GM18499 (cell line): Measurements from ENCODE around the gene MRPL34.

Source experiments
- ATAC-seq: cut with Tn5 transposase; IDR thresholded peaks from one replicate; pipeline ENCODE4 v1.9.1; 2021; ENCODE audit warnings: moderate number of reproducible peaks; ENCODE audit not compliant: insufficient read depth, unreplicated experiment

Gene MRPL34

DNA sequence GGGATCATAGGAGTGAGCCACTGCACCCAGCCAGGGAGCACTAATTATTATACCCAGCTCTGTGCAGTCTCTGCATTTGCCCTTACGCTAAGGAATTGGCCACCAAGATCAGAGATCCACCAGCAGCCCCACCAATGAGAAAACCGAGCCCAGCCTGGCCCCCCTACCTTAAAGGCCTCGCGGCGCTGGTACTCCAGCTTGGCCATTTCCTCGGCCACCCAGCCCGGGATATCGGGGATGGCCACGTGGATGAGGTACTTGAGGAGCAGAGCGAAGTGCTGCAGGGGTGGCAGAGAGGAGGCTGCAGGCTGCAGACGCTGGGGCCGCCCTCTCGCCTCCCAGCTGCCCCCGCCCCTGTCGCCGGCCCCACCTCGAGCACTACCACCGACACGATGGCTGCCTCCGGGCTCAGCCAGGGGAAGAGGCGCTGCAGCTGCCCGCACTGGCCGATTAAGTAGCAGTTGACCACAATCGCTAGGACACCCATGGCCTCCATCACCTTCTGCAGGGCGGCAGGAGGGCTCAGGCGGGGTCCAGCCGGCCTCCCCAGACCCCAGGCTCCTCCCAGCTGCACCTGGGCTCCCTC, 21.5 kb downstream of the MRPL34 start:
- no peak for ATAC-seq

DNA sequence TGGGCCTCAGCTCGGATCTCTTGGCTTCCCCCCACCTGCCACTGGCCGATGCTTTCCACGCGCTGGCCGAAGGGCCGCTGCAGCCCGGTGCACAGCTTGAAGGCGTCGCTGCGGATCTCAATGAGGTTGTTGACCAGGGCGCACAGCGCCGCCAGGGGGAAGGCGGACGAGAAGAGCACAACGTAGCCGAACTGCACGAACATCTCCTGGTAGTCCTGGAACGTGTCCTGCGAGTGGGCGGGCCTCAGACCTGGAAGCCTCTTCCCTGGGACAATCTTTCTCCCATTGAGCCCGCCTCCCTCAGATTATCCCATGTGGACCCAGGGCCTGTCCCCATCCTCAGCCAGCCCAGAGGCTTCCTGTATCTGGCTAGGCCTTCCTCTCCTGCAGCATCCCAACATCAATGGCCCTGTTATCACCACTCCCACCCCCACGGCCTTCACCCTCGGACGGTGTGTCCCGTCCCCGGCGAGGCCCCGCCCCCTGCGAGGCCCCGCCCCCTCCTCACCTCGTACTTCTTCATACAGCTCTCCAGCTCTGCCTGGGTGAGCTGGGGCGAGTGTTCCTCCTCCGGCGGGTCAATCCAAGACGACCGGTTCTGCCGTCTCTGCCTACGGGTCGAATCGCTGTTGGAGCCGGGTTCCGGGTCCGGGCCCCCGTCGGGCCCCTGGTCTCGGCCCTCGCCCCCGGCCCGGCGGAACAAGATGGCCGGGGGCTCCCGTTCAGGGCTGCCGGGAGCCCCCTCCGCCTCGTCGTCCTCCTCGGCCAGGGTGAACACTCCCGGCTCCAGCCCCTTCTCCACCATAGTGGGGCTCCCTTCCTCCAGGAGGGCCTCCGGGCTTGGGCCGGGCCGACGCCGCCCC, 22.2 kb downstream of the MRPL34 start:
- ATAC-seq, result no peak

DNA sequence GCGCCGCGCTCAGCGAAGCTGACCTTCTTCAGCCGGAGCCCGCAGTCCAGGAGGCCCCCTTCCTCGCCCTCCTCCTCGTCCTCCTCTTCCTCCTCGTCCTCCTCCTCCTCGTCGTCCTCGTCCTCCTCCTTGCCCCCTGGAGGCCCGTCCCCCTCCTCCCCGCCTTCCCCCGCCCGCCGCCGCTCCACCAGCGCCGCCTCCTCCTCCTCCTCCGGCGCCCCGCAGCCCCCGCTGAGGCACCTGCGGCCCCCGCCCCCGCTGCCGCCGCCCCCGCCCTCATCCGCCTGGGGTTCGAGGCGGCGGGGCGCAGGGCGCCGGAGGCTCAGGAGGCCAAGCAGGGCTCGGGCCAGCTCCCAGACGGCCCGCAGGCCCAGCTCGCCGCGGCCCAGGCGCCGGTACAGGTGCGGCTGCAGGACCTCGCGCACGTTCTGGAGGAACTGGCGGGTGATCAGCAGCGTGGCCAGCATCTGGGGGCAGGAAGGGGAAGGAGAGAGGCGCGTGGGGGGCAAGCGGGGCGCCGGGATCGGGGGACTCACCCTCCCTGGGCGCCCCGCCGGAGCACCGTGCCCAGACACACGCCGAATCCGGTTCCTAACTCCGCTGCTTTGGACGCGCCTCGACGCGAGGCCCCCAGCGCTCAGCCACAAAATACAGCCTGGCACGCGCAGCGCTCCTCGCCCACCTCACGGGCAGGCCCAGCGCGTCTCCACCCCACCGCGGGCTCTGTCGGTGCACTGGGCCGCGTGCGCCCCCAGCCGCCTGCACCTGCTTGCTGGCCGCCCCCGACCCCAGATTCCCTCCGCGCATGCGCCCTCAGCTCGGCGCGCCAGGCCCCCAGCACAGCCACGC, 23.1 kb downstream of the MRPL34 start:
- no peak for ATAC-seq

DNA sequence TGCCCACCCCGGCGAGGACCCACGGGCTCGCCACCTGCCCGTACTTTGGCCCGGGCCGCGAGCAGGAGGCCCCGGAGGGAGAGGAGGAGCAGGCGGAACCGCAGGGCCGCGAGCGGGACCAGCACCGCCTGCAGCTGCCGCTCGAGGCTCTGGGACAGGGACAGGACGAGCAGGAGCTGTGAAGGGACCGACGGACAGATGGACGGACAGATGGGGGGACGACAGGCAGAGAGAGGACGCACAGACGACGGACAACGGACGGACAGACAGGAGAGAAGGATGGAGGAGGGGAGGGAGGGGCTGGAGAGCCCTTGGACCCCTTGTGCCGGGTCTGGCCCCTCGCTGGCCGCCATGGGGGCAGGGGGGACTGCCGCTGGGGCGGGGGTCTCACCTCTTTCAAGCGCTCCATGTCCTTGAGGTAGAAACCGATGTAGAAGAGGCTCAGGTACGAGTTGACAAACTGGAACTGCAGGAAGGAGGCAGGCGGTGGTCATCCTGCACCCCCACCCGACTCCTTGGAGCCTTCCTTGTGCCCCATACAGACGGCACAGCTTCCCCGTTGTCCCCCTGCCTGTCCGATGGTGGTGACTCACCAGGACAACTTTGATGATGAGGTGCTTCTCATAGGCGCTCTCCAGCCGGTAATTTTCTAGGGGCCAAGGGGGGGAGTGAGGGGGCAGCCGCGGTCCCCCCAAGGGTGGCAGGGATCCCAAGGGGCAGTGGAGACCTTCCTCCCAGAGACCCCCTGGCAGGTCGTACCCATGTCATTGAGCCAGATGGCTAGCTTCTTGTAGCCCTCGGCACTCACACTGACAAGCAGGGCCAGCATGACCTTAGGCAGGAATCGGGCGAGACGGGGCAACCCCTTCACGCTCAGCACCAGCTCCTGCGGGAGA, 23.9 kb downstream of the MRPL34 start:
- no peak for ATAC-seq

DNA sequence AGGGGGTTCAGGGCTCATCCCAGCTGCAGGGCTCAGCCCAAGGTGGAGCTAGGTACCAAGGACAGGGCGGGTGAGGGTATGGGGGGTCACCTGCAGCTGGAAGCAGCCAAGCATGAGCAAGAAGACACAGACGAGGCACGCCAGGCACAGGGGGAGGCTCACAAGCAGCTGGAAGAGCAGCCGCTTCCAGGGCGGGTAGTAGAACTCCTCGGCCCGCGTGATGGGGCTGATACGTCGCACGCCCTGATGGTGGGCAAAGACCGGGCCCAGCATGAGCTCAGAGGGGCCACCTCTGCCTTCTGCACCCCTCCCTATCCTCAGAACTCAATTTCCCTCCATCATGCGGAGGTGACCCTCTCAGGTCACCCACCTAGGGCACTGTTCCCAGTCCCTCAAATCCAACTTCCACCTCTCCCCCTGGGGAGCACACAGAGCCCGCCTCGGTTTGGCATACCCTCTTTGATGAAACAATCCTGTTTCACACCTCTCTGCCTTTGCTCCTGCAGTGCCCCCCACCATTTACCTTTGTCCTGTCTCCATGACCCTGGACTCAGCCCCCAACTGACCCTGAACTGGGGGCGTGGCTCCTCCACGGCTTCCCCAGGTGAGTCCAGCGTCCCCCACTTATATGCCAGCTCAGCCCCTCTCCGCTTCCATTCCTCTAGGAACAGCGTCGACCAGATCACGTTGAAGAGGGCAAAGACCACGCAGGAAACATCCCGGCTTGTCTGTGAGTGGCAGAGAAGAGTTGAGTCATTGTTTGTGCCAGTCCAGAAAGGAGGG, 24.8 kb downstream of the MRPL34 start:
- no peak for ATAC-seq

DNA sequence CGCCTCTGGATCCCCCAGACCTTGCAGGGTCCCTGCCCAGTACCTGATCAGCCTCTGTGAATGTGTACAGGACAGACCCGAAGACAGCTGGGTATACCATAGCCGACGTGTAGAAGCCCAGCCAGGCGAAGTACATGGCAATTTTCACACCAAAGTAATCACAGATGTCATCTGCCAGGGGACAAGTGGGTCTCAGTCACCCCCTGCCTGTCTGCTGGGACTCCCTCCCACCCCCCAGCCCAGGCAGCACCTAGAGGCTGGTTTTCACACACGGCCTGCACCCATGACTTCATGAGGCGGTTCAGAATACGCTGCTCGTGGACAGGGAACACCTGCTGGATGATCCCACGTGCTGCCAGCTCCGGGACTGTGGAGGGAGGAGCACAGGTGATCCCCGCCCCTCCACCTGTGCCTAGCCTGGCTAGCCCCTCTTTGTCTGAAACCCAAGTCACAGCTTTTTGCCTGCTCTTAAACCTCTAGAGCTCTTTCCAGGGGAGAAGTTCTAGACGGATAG, 25.4 kb downstream of the MRPL34 start:
- no peak for ATAC-seq

DNA sequence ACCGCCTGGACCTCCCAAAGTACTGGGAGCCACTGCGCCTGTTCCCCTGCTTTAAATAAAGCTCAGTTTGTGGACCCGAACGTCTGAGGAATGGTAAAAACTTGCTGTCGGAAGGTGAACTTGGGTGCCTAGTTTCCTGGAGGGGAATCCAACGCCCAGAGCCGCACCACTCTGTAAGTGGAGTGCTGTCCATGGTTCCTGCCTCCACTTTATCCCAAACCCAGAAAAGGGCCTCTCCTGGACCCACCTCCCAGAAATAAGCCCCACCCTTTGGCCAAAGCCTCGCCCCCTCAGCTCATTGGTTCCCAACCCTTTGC, 26.6 kb downstream of the MRPL34 start:
- ATAC-seq, result no peak

DNA sequence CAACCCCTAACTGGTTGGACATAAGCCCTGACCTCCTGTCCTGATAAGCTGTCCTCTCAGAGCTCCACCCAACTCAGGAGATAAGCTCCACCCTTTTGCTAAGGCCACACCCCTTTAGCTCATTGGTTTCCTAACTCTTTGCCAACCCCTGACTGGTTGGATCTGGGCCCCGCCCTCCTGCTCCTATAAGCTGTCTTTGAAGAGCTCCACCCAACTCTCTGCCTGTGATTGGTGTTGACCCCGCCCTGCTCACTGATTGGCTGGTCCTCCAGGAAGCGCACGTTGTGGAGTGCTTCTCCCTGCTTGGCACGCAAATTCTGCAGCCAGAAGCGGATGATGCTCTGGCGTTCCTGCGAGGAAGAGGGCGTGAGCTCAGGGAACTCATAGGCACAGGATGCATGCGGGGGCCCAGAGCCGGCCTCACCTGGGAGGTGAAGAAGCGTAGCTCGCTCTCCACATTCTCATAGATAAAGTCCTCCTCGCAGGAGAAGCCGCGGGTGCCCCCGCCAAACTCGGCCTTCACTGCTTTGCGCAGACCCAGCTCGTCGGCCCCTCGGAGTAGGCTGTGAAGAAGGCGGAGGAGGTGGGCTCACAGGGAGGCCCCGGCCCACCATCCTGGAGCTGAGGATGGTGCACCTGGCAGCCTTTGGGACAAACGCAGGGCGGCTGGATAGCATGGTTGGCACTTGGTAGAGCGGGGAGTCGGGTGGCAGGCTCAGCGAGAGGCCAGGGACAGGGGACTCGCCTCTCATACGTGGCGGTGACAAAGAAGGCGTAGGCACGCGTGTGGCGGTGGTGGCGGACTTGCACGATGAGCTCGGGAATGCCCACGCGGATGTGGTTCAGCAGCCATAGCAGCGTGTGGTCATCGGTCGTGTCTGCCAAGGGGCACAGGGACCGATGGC, 27.3 kb downstream of the MRPL34 start:
- ATAC-seq, result no peak

DNA sequence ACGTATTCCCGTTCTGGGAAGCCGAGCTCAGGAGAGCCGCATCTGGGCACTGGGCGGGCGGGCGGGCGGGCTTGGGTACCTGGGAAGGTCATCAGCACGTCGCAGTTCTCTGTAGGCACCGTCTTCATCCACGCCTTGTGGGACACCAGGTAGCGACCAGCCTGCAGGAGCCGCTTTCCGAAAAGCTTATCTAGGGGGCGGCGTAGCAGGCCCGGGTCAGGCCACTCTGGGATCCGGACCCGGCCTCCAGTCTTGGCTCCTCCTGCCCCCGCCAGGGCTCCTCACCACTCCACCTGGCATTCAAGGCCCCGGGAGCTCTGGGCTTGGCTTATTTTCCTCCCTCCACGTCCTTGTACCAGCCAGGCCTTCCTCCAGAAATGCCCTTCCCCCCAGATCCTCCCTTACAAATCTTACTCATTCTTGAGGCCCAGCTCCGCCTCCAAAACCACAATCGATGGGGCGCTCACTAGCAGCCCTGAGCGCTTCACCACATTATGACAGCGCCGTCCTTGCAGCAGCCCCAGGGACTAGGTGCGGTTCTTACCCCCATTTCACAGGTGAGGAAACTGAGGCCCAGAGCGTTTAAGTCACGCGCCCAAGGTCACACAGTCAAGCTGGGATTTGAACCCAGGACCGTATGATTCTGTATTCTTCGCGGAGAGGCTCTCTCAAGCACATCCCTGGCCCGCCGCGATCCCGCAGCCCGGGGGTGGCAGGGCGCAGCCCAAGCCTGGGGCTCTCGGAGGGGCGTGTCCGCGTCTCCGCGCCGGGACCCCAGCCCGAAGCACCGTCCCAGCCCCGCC, 28.1 kb downstream of the MRPL34 start:
- ATAC-seq, result no peak

DNA sequence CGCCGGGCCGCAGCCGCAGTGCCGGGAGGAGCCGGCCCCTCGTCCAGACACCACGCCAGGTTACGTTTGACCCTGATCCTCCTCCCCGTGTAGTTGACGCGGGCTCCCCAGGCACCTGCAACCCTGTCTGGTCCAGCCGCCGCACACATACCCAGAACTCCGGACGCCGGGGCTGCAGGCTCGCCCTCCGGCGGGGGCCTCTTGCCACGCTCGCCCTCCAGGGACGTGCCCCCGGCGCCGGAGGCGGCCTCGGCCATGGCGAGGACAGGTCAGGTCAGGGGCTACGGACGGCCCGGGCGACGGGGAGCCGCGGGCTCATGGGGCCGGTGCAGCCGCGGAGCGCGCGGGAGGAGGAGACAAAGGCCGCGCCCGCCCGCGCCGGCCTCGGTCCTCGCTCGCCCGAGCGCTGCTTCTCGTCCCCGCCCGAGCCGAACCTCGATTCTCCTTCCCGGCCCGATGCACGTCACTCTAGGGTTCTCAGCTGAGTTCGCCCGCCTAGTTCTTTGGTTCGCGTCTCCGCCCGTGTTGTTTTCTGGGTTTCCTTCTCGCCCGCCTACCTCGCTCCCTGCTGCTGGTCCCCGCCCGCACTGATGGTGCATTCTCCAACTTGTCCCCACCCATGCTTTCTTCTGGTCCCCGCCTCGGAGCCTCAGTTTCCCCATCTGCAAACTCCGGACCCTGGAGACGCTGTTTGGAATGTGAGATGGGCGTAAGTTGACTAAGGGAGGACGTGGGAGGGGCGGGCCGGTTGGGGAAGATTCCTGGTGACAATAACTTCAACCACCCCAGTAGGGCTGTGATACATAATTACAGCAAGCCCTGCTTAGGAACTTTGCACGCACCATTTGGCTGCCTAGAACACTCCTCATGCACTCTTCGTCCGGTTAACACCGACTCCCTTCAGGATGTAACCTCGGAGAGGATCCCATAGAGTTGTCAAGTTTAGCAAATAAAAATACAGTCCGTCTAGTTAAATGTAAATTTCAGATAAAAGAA, 29.0 kb downstream of the MRPL34 start, which contains the start of gene ANO8:
Gene ANO8 (minus strand): TSS at position 442 of the 996 bp plus-strand sequence. CDS start 185 bp downstream, at position 257.
- no peak for ATAC-seq

DNA sequence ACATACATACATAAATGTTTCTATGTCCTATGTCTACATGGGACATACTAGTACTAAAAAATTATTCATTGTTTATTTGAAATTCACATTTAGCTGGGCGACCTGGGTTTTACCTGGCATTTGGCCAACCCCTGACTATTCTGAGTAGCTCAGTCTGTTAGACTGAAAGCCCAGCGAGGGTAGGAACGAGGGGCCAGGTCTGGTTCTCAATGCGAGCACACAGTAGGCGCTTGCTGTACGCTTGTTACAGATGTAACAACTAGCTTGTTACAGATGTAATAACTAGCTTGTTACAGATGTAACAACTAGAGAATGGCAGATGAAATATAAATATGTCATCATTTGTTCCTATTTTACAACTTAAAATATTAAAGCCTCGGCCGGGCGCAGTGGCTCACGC, 29.9 kb downstream of the MRPL34 start:
- no peak for ATAC-seq

DNA sequence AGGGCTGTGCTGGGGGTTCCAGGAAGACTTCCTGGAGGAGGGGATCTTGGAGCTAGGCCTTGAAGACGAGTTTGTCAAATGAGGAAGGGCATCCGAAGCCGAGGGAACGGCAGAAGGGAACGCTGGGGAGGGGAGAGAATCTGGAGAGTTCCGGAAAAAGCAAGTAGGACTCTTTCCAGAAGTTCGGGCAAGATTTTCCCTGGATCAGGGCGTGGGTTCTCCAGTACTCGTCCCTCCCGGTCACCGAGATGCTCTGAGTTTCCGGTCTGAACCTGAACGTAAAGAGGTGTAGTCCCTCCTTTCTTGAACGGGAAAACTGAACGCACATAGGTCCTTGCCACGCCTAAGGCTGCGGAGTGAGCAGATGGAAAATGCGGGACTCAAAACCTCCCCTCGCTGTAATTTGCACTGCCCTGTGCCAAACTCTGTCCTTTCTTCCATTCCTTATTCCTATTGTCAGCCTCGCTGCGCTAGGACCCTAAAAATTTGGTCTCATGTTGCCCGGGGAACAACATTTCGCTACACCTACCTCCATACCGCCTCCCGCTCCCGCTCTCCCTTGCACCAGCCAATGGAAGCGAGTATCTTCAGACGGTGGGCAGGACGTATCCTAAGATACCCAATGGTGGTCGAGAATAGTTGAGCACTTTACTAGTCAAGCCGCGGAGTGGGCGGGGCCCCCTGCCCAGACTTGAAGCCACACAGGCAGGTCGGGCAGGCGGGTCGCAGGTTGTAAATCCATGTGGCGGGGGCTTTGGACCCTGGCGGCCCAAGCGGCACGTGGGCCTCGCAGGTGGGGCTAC, 31.4 kb downstream of the MRPL34 start, which contains the start of gene GTPBP3:
Gene GTPBP3 (plus strand): TSS at position 682 of the 803 bp plus-strand sequence. CDS start 59 bp downstream, at position 741.
- peak; percentile 48 for ATAC-seq

DNA sequence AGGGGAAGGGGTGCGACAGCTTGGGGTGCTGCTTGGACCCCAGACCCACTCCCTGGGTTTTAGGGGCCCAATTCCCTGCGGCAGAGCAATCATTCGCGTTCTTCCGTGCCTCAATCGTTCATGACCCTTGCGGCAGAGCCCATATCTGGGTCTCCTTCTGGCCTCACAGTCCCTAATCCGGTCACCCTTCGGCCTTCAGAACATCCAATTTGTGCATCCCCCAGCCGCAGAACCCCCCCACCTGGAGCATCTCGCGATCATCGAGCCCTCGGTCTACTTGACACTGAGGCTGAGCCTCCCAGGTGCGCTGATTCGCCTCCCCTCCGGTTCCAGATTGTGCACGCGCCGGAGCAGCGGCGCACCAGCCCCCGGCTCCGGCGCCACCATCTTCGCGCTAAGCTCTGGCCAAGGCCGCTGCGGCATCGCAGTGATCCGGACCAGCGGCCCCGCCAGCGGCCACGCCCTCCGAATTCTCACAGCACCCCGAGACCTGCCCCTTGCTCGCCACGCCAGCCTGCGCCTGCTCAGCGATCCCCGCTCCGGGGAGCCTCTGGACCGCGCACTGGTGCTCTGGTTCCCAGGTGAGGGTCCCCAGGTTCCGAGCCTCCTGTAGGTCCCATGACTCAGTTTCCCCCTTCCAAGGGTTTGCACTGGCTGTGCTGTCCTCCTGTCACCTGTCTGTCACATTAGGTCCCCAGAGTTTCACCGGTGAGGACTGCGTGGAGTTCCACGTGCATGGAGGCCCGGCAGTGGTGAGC, 32.2 kb downstream of the MRPL34 start:
- no peak for ATAC-seq

DNA sequence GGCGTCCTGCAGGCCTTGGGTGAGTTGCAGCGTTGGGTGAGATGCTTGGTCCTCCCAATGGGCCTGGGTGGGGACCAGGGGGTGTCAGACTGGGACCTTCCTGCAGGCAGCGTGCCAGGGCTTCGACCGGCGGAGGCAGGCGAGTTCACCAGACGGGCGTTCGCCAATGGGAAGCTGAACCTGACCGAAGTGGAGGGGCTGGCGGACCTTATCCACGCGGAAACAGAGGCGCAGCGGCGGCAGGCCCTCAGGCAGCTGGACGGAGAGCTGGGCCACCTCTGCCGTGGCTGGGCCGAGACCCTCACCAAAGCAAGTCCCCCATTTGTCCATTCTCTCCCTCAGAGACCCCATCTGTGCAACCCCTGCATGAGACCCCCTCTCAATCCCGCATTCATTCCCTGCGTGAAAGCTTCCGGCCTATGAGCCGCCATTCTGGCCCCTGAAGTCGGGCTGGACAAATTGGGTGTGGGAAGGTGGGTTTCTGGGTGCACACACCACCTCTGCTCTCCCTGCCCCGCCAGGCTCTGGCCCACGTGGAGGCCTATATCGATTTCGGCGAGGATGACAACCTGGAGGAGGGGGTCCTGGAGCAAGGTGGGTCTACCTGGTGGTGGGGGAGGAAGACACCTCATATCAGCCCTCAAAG, 32.9 kb downstream of the MRPL34 start:
- ATAC-seq, result no peak
